Lower lobe of right lung (tissue), 2 donors: ENCODE measurements around the gene LRRC32. TPM values are rescaled to one million over a fixed set of nuclear protein-coding genes. Genes with fewer than 3 reads are reported as not detected.

Experiments used
- ATAC-seq, 2 donors: fragments of 200-7000 bp; cut with Tn5 transposase; one replicate each; pipeline ENCODE4 v1.9.1; 2020 to 2022; ENCODE audit warnings: mild to moderate bottlenecking in 2 of 2, moderate library complexity in 2 of 2
- DNase-seq: peaks from one replicate; pipeline ENCODE4 v3.0.0-alpha.2; 2020
- H3K27ac ChIP-seq: fragments of 200-600 bp; one replicate; pipeline ENCODE4 v1.8.0; 2022
- H3K27me3 ChIP-seq: fragments of 200-600 bp; one replicate; pipeline ENCODE4 v1.8.0; 2022; ENCODE audit warnings: low read depth
- H3K36me3 ChIP-seq: fragments of 200-600 bp; one replicate; pipeline ENCODE4 v1.8.0; 2022; ENCODE audit warnings: mild to moderate bottlenecking
- H3K4me1 ChIP-seq: fragments of 200-600 bp; one replicate; pipeline ENCODE4 v1.8.0; 2022
- H3K4me3 ChIP-seq: fragments of 200-600 bp; one replicate; pipeline ENCODE4 v1.8.0; 2022; ENCODE audit warnings: mild to moderate bottlenecking
- H3K9me3 ChIP-seq: fragments of 200-600 bp; one replicate; pipeline ENCODE4 v1.8.0; 2022
- CTCF ChIP-seq: fragments of 200-600 bp; IDR thresholded peaks from one replicate; pipeline ENCODE4 v1.8.0; 2022; ENCODE audit warnings: antibody characterized with exemption, mild to moderate bottlenecking
- intact Hi-C: fragments of 100-400 bp; cut with DNase I; formaldehyde crosslinking; loops from one replicate; pipeline ENCODE4 v1.11.0; 2022
- total RNA-seq: library from RNA; stranded (reverse); fragmentation: NEBNext Ultra II Directional; extraction: Animal tissue kit (Norgen Biotek cat#: 25700); gene quantifications from one replicate; pipeline ENCODE4 v1.2.1, GENCODE V29; 2021
- donor health status: DM: no; HTN: yes; CAD: no; lungs with severe emphysema.

Gene LRRC32
- total RNA-seq, 1 donor from 2014 or later = 121 TPM

- Histone ChIP-seq H3K27ac (no peak overlapping the region), H3K4me1 (no peaks in the 10 kb centered on the region), H3K36me3 (no peaks in the 10 kb centered on the region), H3K27me3 (no peaks in the 10 kb centered on the region), H3K4me3 (no peak overlapping the region), H3K9me3 (no peaks in the 10 kb centered on the region)
- TF ChIP-seq CTCF = no peak
- DNase-seq (no peak), ATAC-seq (peak in 1 of 2 donors; percentile 16)
- intact Hi-C loops = no loop called here
Measured at GRCh38 chr11:76716268-76716667, 45.7 kb upstream of the LRRC32 start.

GRCh38 chr11:76714493-76714892 lies 43.9 kb upstream of the LRRC32 start:
- H3K36me3 ChIP-seq = no peaks in the 10 kb centered on the region
- intact Hi-C loops = no loop called here
- H3K4me1 ChIP-seq = no peaks in the 10 kb centered on the region
- DNase-seq (no peak), ATAC-seq (no peak)
- no peak for TF ChIP-seq CTCF
- H3K27me3 ChIP-seq = no peaks in the 10 kb centered on the region
- no peak overlapping the region for H3K27ac ChIP-seq
- H3K4me3 ChIP-seq = no peak overlapping the region
- H3K9me3 ChIP-seq = no peaks in the 10 kb centered on the region

- no peak for DNase-seq
- Histone ChIP-seq H3K27ac (no peak overlapping the region), H3K4me3 (no peak overlapping the region), H3K36me3 (no peaks in the 10 kb centered on the region), H3K27me3 (no peaks in the 10 kb centered on the region), H3K4me1 (no peaks in the 10 kb centered on the region), H3K9me3 (no peaks in the 10 kb centered on the region)
- no peak for ATAC-seq
- TF ChIP-seq CTCF = no peak
- intact Hi-C loops = no loop called here
Measured at GRCh38 chr11:76713499-76713898, 43.0 kb upstream of the LRRC32 start.

- DNase-seq = no peak
- Histone ChIP-seq H3K27ac (no peak overlapping the region), H3K4me1 (no peaks in the 10 kb centered on the region), H3K4me3 (no peak overlapping the region), H3K36me3 (no peaks in the 10 kb centered on the region), H3K27me3 (no peaks in the 10 kb centered on the region), H3K9me3 (no peaks in the 10 kb centered on the region)
- intact Hi-C loops = no loop called here
- no peak for ATAC-seq
- no peak for TF ChIP-seq CTCF
Measured at GRCh38 chr11:76712125-76712524, 41.6 kb upstream of the LRRC32 start.

- Histone ChIP-seq H3K4me1 (no peaks in the 10 kb centered on the region), H3K27me3 (no peaks in the 10 kb centered on the region), H3K4me3 (no peak overlapping the region), H3K27ac (no peak overlapping the region), H3K36me3 (no peaks in the 10 kb centered on the region), H3K9me3 (no peaks in the 10 kb centered on the region)
- no peak for DNase-seq
- ATAC-seq = no peak
- no peak for TF ChIP-seq CTCF
- intact Hi-C loops = no loop called here
Measured at GRCh38 chr11:76709756-76710155, 39.2 kb upstream of the LRRC32 start.
